ENCODE results near the gene PCDHGB3. TPM values are rescaled to one million over a fixed set of nuclear protein-coding genes. Genes with fewer than 3 reads are reported as not detected.
"Not testable (repeated sequence)": the region's sequence is repeated elsewhere in the genome, so short reads cannot be mapped to it uniquely, and the experiment has no call there.

The PCDHGB3 gene
- polyA plus RNA-seq, 1 donor = 1.8 TPM

- DNase-seq = no peak
Measured at GRCh38 chr5:141393267-141393666, 23.2 kb downstream of the PCDHGB3 start.

- not testable (repeated sequence) for DNase-seq
Measured at GRCh38 chr5:141394401-141395187, 24.6 kb downstream of the PCDHGB3 start.

GRCh38 chr5:141397756-141398551, 27.9 kb downstream of the PCDHGB3 start, which contains the start of gene PCDHGB5:
TSS of gene PCDHGB5 (plus strand) at chr5:141397947. CDS start at chr5:141398128, 181 bp downstream.
- DNase-seq = not testable (repeated sequence)

- no peak for DNase-seq
Measured at GRCh38 chr5:141398608-141399007, 28.6 kb downstream of the PCDHGB3 start.

- DNase-seq = no peak
Measured at GRCh38 chr5:141399555-141400258, 29.7 kb downstream of the PCDHGB3 start.

- DNase-seq = no peak
Measured at GRCh38 chr5:141402553-141403243, 32.7 kb downstream of the PCDHGB3 start, which contains the start of gene PCDHGA9. TSS of gene PCDHGA9 (plus strand) at chr5:141402778. CDS start at chr5:141402953, 175 bp downstream.

- no peak for DNase-seq
Measured at GRCh38 chr5:141403387-141403786, 33.3 kb downstream of the PCDHGB3 start.

- peak; percentile 18 for DNase-seq
Measured at GRCh38 chr5:141407790-141408505, 37.9 kb downstream of the PCDHGB3 start, which contains the start of gene PCDHGB6. TSS of gene PCDHGB6 (plus strand) at chr5:141408021. CDS start at chr5:141408203, 182 bp downstream.

GRCh38 chr5:141409598-141410306, 39.7 kb downstream of the PCDHGB3 start:
- no peak for DNase-seq

- DNase-seq = no peak
Measured at GRCh38 chr5:141411575-141411974, 41.5 kb downstream of the PCDHGB3 start.

- DNase-seq = peak; percentile 22
Measured at GRCh38 chr5:141412854-141413539, 43.0 kb downstream of the PCDHGB3 start, which contains the start of gene PCDHGA10. TSS of gene PCDHGA10 (plus strand) at chr5:141412987. CDS start at chr5:141413176, 189 bp downstream.

- DNase-seq = no peak
Measured at GRCh38 chr5:141413540-141414069, 43.6 kb downstream of the PCDHGB3 start.

GRCh38 chr5:141414548-141415274, 44.7 kb downstream of the PCDHGB3 start:
- DNase-seq = not testable (repeated sequence)

GRCh38 chr5:141415275-141415618, 45.2 kb downstream of the PCDHGB3 start:
- not testable (repeated sequence) for DNase-seq

- peak; percentile 35 for DNase-seq
Measured at GRCh38 chr5:141417494-141418172, 47.6 kb downstream of the PCDHGB3 start, which contains the start of gene PCDHGB7. TSS of gene PCDHGB7 (plus strand) at chr5:141417677. CDS start at chr5:141417860, 183 bp downstream.

- DNase-seq = no peak
Measured at GRCh38 chr5:141419074-141419880, 49.2 kb downstream of the PCDHGB3 start.

GRCh38 chr5:141420855-141421488, 50.9 kb downstream of the PCDHGB3 start, which contains the start of gene PCDHGA11:
TSS of gene PCDHGA11 (plus strand) at chr5:141421051. CDS start at chr5:141421228, 177 bp downstream.
- DNase-seq = peak; percentile 19

Data from hindlimb muscle (tissue), 1 donor.